GM12875 (cell line): ENCODE data around the gene TRAF5.

ENCODE experiments used
- H3K4me3 ChIP-seq: one replicate; pipeline ENCODE4 v1.5.1; 2011; ENCODE audit warnings: low read depth, low read length, control low read depth
- TF ChIP-seq, protein P1 (sequence below): IDR thresholded peaks from 2 replicates; pipeline ENCODE4 v1.5.1; 2011; ENCODE audit warnings: low read depth, mild to moderate bottlenecking, control low read depth, inconsistent platforms, low read length, moderate library complexity, borderline replicate concordance; ENCODE audit not compliant: insufficient read depth

Gene TRAF5

GRCh38 chr1:211353562-211354212, 27.1 kb downstream of the TRAF5 start:
- no peak overlapping the region for H3K4me3 ChIP-seq

DNA sequence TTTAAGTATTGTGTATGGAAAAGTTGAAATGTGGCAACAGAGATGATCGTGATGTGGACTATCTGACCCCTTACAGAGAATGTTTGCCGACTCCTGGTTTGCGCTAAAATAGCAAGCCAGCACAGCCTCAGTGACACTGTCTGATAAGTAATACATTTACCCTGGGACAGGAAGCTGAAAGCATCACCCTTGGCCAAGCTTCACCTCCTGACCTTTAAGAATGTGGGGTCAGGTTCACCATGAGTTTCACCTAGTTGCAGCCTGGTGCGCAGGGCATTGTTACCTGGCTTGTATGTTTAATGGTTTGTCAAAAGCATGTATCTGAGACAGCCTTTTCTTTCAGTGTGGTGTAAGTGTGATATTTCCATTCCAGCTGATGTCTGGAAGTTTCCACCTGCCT, 29.2 kb downstream of the TRAF5 start:
- TF ChIP-seq, protein P1, sequence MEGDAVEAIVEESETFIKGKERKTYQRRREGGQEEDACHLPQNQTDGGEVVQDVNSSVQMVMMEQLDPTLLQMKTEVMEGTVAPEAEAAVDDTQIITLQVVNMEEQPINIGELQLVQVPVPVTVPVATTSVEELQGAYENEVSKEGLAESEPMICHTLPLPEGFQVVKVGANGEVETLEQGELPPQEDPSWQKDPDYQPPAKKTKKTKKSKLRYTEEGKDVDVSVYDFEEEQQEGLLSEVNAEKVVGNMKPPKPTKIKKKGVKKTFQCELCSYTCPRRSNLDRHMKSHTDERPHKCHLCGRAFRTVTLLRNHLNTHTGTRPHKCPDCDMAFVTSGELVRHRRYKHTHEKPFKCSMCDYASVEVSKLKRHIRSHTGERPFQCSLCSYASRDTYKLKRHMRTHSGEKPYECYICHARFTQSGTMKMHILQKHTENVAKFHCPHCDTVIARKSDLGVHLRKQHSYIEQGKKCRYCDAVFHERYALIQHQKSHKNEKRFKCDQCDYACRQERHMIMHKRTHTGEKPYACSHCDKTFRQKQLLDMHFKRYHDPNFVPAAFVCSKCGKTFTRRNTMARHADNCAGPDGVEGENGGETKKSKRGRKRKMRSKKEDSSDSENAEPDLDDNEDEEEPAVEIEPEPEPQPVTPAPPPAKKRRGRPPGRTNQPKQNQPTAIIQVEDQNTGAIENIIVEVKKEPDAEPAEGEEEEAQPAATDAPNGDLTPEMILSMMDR = no peak
- H3K4me3 ChIP-seq = no peak overlapping the region

More at GRCh38 chr1:211353562-211354212, 27.1 kb downstream of the TRAF5 start:
- TF ChIP-seq, protein P1 = no peak

DNA sequence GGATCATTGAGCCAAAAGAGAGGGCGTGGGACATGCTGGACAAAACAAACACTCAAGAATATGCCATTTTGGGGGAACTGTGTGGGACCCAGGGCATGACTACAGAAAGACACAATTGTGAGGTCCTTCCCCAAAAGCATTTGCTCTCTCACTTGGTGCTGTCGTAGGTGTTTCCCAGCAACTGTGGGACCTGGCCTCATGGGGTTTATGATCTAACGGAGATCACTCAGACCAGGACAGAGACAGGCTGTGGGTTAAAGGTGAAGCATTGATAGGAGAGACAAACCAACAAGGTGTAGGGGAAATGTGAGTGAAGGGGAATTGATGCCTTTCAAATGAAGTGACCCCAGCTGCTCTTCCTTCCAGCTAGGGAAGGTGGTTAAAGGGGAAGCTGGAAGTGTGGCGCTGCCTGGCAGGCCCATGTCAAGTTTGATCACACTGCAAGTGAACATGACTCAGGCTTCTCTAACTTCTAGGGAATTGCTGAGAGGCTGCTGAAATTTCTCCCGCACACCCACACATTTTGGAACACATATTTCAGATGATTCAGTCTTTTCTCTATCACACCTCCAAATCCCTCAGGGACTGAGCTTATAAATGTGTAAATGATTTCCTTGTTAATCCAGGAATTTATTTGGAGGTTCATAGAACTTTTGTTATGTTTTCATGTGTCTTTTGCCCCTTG, 30.2 kb downstream of the TRAF5 start:
- TF ChIP-seq, protein P1 = no peak
- no peak overlapping the region for H3K4me3 ChIP-seq

- no peak overlapping the region for H3K4me3 ChIP-seq
- TF ChIP-seq, protein P1 = no peak
These were observed 32.1 kb downstream of the TRAF5 start for GRCh38 chr1:211358685-211359084.

- TF ChIP-seq, protein P1 = no peak
These were observed 33.2 kb downstream of the TRAF5 start for GRCh38 chr1:211359876-211360275.

GRCh38 chr1:211361202-211361601, 34.6 kb downstream of the TRAF5 start:
- TF ChIP-seq, protein P1 = no peak
- no peak overlapping the region for H3K4me3 ChIP-seq

More at GRCh38 chr1:211359876-211360275, 33.2 kb downstream of the TRAF5 start:
- H3K4me3 ChIP-seq = no peak overlapping the region

- H3K4me3 ChIP-seq = no peak overlapping the region
- TF ChIP-seq, protein P1 = no peak
These were observed 43.0 kb downstream of the TRAF5 start for GRCh38 chr1:211369640-211370039.
